Lower leg skin (tissue), 3 donors: ENCODE measurements around the gene CNTNAP5.

ENCODE experiments used
- POLR2A ChIP-seq, 2 donors: fragments of 450-650 bp; IDR thresholded peaks; one replicate each; pipeline ENCODE4 v1.6.1; 2016 to 2017; ENCODE audit warnings: antibody characterized with exemption in 2 of 2, mild to moderate bottlenecking in 1 of 2, moderate library complexity in 1 of 2
- TF ChIP-seq, protein P1 (sequence below), 3 donors: fragments of 450-650 bp; IDR thresholded peaks; one replicate each; pipeline ENCODE4 v1.5.1; 2016; ENCODE audit warnings: antibody characterized with exemption in 3 of 3, mild to moderate bottlenecking in 3 of 3, moderate library complexity in 2 of 3

GRCh38 chr2:124774781-124775180 lies 749.7 kb downstream of the CNTNAP5 start:
- TF ChIP-seq, protein P1, sequence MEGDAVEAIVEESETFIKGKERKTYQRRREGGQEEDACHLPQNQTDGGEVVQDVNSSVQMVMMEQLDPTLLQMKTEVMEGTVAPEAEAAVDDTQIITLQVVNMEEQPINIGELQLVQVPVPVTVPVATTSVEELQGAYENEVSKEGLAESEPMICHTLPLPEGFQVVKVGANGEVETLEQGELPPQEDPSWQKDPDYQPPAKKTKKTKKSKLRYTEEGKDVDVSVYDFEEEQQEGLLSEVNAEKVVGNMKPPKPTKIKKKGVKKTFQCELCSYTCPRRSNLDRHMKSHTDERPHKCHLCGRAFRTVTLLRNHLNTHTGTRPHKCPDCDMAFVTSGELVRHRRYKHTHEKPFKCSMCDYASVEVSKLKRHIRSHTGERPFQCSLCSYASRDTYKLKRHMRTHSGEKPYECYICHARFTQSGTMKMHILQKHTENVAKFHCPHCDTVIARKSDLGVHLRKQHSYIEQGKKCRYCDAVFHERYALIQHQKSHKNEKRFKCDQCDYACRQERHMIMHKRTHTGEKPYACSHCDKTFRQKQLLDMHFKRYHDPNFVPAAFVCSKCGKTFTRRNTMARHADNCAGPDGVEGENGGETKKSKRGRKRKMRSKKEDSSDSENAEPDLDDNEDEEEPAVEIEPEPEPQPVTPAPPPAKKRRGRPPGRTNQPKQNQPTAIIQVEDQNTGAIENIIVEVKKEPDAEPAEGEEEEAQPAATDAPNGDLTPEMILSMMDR (IDR thresholded peaks at IDR 0.05): no peak
- TF ChIP-seq POLR2A (IDR thresholded peaks at IDR 0.05): no peak
